GM20000 (cell line): Measurements from ENCODE around the gene ELF4.

Source experiments
- DNase-seq: peaks from one replicate; pipeline ENCODE4 v3.0.0; 2012; ENCODE audit warnings: low spot score
- CTCF ChIP-seq: IDR thresholded peaks from 2 replicates; pipeline ENCODE4 v1.5.1; 2012; ENCODE audit warnings: mild to moderate bottlenecking, control low read depth; ENCODE audit errors: extremely low read depth, missing control alignments

ELF4 gene

GRCh38 chrX:130090364-130090763 lies 19.9 kb downstream of the ELF4 start:
- TF ChIP-seq CTCF = no peak
- no peak for DNase-seq

GRCh38 chrX:130086447-130087206 lies 23.7 kb downstream of the ELF4 start:
- DNase-seq = peak; percentile 45
- no peak for TF ChIP-seq CTCF

- no peak for DNase-seq
- no peak for TF ChIP-seq CTCF
Measured at GRCh38 chrX:130085551-130086446, 24.5 kb downstream of the ELF4 start.

- peak; percentile 58 for DNase-seq
- TF ChIP-seq CTCF = no peak
Measured at GRCh38 chrX:130084631-130085237, 25.6 kb downstream of the ELF4 start.

- no peak for TF ChIP-seq CTCF
- DNase-seq = peak; percentile 40
Measured at GRCh38 chrX:130083656-130084382, 26.5 kb downstream of the ELF4 start.

GRCh38 chrX:130083107-130083490 lies 27.2 kb downstream of the ELF4 start:
- no peak for TF ChIP-seq CTCF
- no peak for DNase-seq
